Panc1 (cell line): ENCODE results near the gene FGF3. TPM values are rescaled to one million over a fixed set of nuclear protein-coding genes. Genes with fewer than 3 reads are reported as not detected.

ENCODE experiments used
- ATAC-seq: fragments of 200-7000 bp; cut with Tn5 transposase; 2 replicates; pipeline ENCODE4 v1.9.1; 2020; ENCODE audit warnings: mild to moderate bottlenecking, moderate library complexity
- BruUV-seq: library from RNA; stranded (reverse); fragments of 400-500 nt; replicated peaks from 2 replicates; lab custom pipeline; 2021; lab: Mats Ljungman, UMichigan
- CTCF ChIA-PET: fragments of 300-600 bp; sonication (Branson Sonifier 250); formaldehyde crosslinking; loops from one replicate; lab custom pipeline; 2022; ENCODE audit warnings: antibody characterized with exemption; lab: Charles Lee
- POLR2A ChIA-PET: fragments of 300-600 bp; sonication (Branson Sonifier 250); formaldehyde crosslinking; loops from one replicate; lab custom pipeline; 2022; ENCODE audit warnings: antibody characterized with exemption; lab: Charles Lee
- DNase-seq: peaks from one replicate; pipeline ENCODE4 v3.0.0-alpha.2; 2010; ENCODE audit warnings: low read depth, low spot score
- H3K27ac ChIP-seq: 2 replicates; pipeline ENCODE4 v1.5.1; 2011; ENCODE audit warnings: mild to moderate bottlenecking, low read length, inconsistent platforms
- H3K27me3 ChIP-seq: fragments of 200-500 bp; sonication (Bioruptor generic); 2 replicates; pipeline ENCODE4 v1.6.0; 2014; ENCODE audit warnings: low read length, inconsistent platforms; ENCODE audit not compliant: control insufficient read depth, insufficient read depth
- H3K36me3 ChIP-seq: fragments of 200-500 bp; sonication (Bioruptor generic); 2 replicates; pipeline ENCODE4 v1.5.1; 2014; ENCODE audit warnings: inconsistent platforms, mild to moderate bottlenecking, low read length, moderate library complexity; ENCODE audit not compliant: control insufficient read depth, insufficient read depth
- H3K4me1 ChIP-seq: 2 replicates; pipeline ENCODE4 v1.5.1; 2011; ENCODE audit warnings: inconsistent platforms, mild to moderate bottlenecking, low read length, moderate library complexity; ENCODE audit not compliant: control insufficient read depth, insufficient read depth
- H3K4me3 ChIP-seq, 2 experiments: 2 replicates each; pipeline ENCODE4 v1.5.1; 2011 to 2012; ENCODE audit warnings: low read depth in 2 of 2, low read length in 2 of 2, mild to moderate bottlenecking in 2 of 2, inconsistent platforms in 1 of 2, moderate library complexity in 1 of 2
- H3K9me3 ChIP-seq: fragments of 200-500 bp; sonication (Bioruptor generic); 2 replicates; pipeline ENCODE4 v1.5.1; 2014; ENCODE audit warnings: low read depth, mild to moderate bottlenecking, inconsistent platforms, low read length, moderate library complexity; ENCODE audit not compliant: control insufficient read depth, insufficient read depth
- CTCF ChIP-seq: fragments of 450-650 bp; IDR thresholded peaks from 2 replicates; pipeline ENCODE4 v1.5.1; 2017; ENCODE audit warnings: mild to moderate bottlenecking
- POLR2AphosphoS5 ChIP-seq: IDR thresholded peaks from 2 replicates; pipeline ENCODE4 v1.6.1; 2012; ENCODE audit warnings: mild to moderate bottlenecking, low read depth, low read length, moderate library complexity
- REST ChIP-seq, 2 experiments: IDR thresholded peaks; 2 replicates each; pipeline ENCODE4 v1.6.1; 2011 to 2012; ENCODE audit warnings: low read depth in 2 of 2, control low read depth in 1 of 2, low read length in 1 of 2, mild to moderate bottlenecking in 1 of 2, moderate library complexity in 1 of 2; ENCODE audit not compliant: insufficient read depth in 1 of 2
- SIN3A ChIP-seq: IDR thresholded peaks from 2 replicates; pipeline ENCODE4 v1.6.1; 2012; ENCODE audit warnings: low read depth, mild to moderate bottlenecking, low read length, moderate library complexity, borderline replicate concordance; ENCODE audit not compliant: insufficient read depth
- TCF7L2 ChIP-seq: IDR thresholded peaks from 2 replicates; pipeline ENCODE4 v1.6.1; 2011; ENCODE audit warnings: mild to moderate bottlenecking, low read depth, low read length, inconsistent platforms
- in situ Hi-C: cut with HindIII; loops from 2 replicates; pipeline ENCODE4 v1.10.0; 2016; ENCODE audit warnings: low sequenced_read_pairs, low pct_unique_long_range_greater_than_20kb
- intact Hi-C: fragments of 100-400 bp; cut with micrococcal nuclease; formaldehyde crosslinking; loops from one replicate; pipeline ENCODE4 v1.10.0; 2022; ENCODE audit not compliant: unreplicated experiment
- total RNA-seq: library from RNA; stranded (reverse); gene quantifications from one replicate; pipeline ENCODE4 v1.2.1, GENCODE V29; 2021; ENCODE audit not compliant: unreplicated experiment

The FGF3 gene
- total RNA-seq, 1 experiment from 2014 or later: not detected

- POLR2A ChIA-PET: no interaction called here
- no peaks in the 10 kb centered on the region for H3K36me3 ChIP-seq
- in situ Hi-C loops: no loop called here
- H3K27ac ChIP-seq: no peak overlapping the region
- no peaks in the 10 kb centered on the region for H3K9me3 ChIP-seq
- intact Hi-C loops: no loop called here
- no peak for DNase-seq
- no peak for ATAC-seq
- H3K4me3 ChIP-seq: no peak overlapping the region
- BruUV-seq: no TSS peak
- no peak for TF ChIP-seq POLR2AphosphoS5
- TF ChIP-seq CTCF: no peak
- no peak for TF ChIP-seq REST (IDR thresholded peaks at IDR 0.05; ENCODE audit: insufficient read depth in 1 of 2, low read depth in 2 of 2, low read length in 1 of 2)
- TF ChIP-seq TCF7L2: no peak
- no peak for TF ChIP-seq SIN3A
- CTCF ChIA-PET: no interaction called here
- H3K4me1 ChIP-seq: no peaks in the 10 kb centered on the region
- H3K27me3 ChIP-seq: no peaks in the 10 kb centered on the region
Observed at GRCh38 chr11:69866648-69867047, 47.4 kb upstream of the FGF3 start.

GRCh38 chr11:69865707-69866106 is 46.5 kb upstream of the FGF3 start:
- no peak for TF ChIP-seq TCF7L2
- no peak for TF ChIP-seq CTCF
- no peak for TF ChIP-seq REST (IDR thresholded peaks at IDR 0.05; ENCODE audit: insufficient read depth in 1 of 2, low read depth in 2 of 2, low read length in 1 of 2)
- TF ChIP-seq SIN3A: no peak
- TF ChIP-seq POLR2AphosphoS5: no peak
- no TSS peak for BruUV-seq
- H3K27me3 ChIP-seq: no peaks in the 10 kb centered on the region
- in situ Hi-C loops (no loop called here), intact Hi-C loops (no loop called here)
- no peaks in the 10 kb centered on the region for H3K4me1 ChIP-seq
- H3K36me3 ChIP-seq: no peaks in the 10 kb centered on the region
- CTCF ChIA-PET: no interaction called here
- ATAC-seq (no peak), DNase-seq (no peak)
- no peak overlapping the region for H3K27ac ChIP-seq
- H3K9me3 ChIP-seq: no peaks in the 10 kb centered on the region
- POLR2A ChIA-PET: no interaction called here
- no peak overlapping the region for H3K4me3 ChIP-seq
